HG03025 (cell line): ENCODE measurements around the gene BIRC7.
"Not testable (repeated sequence)": the region's sequence is repeated elsewhere in the genome, so short reads cannot be mapped to it uniquely, and the experiment has no call there.

ENCODE experiments used
- ATAC-seq: cut with Tn5 transposase; IDR thresholded peaks from one replicate; pipeline ENCODE4 v1.9.1; 2021; ENCODE audit warnings: mild to moderate bottlenecking, moderate library complexity; ENCODE audit not compliant: unreplicated experiment, low FRiP score

The BIRC7 gene

DNA sequence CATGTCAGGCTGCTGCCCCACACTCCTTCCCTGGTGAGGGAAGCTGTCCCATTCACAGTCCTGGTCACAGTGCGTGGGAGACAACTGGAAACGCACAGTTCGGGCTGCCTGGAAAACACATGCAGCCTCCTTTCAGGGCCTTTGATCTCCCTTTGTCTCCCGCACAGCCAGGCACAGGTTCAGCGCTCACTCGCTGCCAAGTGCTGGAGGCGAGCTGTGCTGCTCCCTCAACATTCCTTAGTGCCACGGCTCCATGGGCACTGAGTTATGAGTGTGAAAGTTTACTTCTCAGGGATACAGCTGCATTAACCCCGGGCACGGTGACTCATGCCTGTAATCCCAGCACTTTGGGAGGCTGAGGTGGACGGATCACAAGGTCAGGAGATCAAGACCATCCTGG lies 28.8 kb upstream of the BIRC7 start:
- ATAC-seq, result no peak

DNA sequence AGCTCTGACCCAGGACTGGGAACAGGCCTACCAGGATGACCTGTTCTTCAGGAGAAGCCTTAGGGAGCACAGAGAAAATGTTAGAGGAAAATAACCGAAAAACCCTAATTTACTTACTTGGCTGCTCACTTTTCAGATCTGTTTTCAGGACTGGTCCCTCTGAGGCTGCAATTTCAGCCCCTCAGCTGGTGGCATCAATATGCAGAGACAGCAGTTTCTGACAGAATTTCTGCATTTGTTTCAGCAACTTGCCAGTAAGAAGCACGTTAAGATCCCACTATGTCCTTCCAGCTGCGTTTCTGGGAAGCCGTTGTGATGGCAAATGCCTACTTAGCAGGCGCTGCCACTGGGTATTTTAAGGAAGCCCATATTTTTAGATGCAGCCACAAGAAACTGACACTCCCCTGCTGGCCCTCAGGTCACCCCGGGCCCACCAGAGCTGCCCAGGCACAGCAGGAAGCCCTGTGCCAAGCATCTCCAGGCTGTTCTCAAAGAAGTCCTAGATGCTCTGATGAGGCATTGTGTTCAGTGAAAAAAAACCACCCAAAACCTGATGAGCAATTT lies 27.3 kb upstream of the BIRC7 start:
- ATAC-seq, result no peak

DNA sequence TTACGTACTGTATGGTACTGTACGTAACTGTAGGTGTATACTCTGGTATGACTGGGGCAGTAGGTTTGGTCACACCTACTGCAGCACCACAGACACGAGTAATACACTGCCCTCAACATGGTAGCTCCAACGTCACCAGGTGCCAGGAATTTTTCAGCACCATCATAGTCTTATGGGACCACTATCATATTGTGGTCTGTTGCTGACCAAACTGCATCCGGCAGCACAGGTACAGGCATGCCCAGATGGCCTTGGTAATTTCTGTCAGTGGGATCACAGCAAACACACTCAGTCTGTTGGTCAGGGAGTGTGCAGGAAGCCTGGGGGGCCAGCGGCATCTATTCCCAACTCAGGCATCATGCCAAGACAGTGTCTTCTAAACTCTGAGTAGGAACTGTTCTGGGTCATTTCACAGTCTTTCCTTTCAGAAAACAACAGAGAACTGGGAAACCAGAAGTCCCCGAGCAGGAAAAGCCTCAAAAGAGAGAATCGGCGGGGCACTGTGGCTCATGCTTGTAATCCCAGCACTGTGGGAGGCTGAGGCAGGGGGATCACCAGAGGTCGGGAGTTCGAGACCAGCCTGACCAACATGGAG lies 25.6 kb upstream of the BIRC7 start:
- no peak for ATAC-seq

DNA sequence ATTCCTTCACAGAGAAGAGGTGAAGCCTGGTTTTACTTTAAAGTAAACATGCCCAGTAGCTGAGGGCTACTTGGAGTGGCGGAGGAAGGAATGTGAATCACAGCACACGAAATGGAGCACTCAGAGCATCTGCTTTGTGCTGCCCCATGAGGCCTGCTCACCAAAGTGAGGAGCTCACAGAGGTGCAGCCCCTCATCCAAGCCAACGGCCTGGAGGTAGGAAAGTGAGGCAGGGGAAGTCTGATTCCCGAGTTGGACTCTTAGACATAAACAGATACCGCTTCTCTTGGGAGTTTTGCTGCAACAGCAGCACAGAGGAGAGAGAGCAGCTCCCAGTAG lies 23.3 kb upstream of the BIRC7 start:
- ATAC-seq, result no peak

DNA sequence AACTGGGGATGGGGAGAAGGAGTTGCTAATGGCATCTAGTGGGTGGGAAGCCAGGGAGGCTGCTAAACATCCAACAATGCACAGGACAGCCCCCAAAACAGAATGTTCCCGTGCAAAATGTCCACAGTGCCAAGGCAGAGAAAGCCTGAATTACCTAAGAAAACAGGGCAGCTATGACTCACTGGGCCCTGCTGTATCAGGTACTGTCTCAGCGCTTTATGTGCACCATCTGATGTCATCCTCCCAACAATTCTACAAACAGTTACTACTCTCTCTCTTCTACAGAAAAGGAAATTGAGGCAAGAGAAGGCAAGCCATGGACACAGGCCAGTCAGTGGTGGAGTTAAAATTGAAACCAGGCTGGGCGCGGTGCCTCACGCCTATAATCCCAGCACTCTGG lies 22.9 kb upstream of the BIRC7 start:
- no peak for ATAC-seq

DNA sequence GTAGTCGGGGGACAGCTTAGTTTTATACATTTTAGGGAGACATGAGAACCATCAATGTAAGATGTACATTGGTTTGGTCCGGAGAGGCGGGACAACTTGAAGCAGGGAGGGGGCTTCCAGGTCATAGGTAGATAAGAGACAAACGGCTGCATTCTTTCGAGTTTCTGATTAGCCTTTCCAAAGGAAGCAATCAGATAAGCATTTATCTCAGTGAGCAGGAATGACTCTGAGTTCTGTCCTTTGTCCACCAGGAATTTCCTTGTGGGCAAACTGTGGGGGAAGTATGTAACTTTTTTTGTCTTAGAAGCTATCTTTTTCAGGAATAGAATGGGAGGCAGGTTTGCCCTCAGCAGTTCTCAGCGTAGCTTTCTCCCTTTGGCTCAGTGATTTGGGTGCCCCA lies 21.2 kb upstream of the BIRC7 start:
- ATAC-seq, result no peak

DNA sequence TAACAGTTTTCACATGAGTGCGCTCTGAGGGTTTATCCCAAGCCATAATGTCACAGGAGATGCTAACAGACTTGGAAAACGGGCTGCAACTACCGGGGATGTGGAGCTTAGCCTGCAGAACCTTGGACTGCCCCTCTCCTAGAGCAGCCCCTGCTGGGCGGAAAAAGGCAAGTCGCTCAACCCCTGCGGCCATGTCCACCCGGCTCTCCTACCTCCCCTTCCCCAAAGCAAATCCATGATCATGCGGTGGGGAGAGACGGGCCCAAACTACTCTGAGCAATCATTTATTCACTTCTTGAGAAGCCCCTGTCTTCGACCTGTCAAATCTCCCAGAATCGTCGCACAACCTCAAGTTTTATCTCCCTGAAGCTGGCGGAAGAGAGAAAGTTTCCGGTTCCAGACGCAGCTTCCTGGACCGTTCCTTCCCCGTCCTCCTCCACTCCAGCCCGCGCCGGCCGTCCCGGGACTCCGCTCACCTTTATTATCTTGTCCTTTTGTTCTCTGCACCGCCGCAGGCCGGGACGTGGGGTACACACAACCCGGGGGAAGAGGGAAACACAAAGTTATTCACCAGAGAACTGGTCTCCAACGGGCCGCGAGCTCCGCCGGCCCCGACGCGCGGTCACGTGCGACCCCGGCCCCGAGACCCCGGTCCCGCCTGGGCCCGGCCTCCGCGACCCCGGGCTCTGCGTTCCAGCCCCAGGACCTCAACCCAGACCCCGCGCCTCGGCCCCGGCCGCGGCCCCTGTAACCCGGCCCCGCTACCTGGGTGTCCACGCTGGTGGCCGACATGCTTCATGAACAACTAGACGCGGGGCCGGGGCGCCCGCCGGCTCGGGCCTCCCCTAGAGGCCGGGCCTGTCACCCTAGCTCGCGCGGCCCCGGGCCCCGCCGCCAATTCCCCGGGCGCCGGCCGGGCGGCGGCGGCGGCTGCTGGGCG lies 20.3 kb upstream of the BIRC7 start:
- peak; percentile 21 for ATAC-seq

DNA sequence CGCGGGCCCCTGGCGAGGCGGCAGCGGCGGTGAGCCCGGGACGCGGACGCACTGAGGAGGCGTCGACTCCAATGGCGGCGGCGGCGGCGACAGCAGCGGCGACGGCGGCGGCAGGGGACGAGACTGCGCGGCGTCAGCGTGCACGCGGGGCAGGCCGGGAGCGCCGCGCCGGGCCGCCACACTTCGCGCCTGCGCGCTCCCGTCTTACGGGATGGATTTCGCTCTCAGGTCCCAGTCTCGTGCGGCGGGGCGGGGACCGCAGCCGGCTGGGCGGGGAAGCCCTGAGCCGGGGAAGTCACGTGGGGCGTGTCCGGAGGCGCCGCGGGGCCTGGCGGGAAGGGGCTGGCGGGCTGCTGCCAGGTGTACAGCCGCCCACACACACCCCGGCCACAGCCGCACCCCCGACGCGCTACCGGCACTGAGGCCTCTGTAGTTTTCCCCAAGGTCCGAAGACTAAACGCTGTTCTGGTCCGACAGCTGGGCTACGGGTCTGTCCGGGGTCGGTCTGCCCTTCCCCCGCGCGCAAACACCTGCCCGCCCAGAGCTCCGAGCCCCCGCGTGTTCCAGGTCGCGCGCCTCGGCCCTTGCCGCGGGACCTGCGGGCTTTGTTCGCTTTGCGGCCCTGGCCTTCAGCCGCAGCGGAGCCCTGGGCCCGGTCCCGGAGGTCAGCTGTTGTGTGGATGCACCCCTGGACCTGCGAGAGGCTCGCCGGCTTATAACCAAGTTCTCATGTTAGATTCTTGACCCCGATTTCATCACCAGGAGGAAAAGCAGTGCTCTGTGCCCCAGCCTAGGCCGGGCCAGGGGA lies 19.5 kb upstream of the BIRC7 start, which contains the start of gene YTHDF1:
TSS of gene YTHDF1 (minus strand) at position 91 of the 808 bp plus-strand sequence. CDS start 239 bp downstream, outside the sequence.
- ATAC-seq, result peak; percentile 82

DNA sequence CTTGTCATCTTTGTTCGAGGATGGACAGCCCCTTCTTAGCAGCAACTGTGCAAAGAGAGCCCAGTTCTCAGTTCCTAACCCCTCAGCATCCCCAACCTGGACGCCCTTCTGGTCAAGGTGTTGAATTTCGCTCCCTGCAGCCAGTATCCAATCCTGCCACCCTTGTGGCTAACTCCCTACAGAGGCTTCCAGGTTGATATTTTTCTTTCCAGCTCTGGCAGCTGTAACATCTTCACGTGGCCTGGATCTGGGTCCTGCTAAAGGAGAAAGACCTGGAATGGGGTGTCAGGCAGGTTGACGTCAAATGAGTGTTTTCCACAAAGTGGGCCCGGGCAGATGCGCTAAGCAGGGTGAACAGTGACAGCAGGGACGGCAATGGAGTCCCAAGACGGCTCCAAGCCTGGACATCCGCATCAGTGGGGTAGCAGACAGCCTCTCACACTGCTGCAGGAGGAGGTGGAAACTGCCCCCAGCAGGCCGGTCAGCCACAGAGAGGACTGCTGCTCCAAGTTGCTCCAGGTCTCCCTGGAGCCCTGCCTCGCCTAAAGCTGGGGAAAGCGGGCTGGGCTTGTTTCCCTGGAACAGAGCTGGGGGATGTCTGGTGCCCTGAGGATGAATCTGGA lies 18.7 kb upstream of the BIRC7 start:
- ATAC-seq, result no peak

DNA sequence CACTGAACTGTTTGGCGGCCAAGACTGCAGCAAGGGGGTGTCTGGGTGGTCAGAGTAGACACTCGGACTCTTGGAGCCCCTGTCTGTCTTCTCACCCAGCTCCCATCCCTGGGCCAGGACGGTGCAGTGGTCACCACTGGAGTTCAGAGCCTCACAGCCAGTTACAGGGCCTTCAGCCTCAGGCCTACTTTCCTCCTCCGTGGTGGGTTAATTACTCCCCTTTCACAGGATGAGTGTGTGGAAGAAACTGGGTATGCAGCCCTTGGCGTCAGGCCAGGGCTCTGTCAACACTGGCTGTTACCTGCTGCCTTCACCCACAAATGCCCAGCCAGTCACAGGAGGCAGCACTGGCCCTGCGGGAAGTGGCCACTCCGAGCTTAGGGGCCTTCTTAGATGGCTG lies 18.0 kb upstream of the BIRC7 start:
- no peak for ATAC-seq

DNA sequence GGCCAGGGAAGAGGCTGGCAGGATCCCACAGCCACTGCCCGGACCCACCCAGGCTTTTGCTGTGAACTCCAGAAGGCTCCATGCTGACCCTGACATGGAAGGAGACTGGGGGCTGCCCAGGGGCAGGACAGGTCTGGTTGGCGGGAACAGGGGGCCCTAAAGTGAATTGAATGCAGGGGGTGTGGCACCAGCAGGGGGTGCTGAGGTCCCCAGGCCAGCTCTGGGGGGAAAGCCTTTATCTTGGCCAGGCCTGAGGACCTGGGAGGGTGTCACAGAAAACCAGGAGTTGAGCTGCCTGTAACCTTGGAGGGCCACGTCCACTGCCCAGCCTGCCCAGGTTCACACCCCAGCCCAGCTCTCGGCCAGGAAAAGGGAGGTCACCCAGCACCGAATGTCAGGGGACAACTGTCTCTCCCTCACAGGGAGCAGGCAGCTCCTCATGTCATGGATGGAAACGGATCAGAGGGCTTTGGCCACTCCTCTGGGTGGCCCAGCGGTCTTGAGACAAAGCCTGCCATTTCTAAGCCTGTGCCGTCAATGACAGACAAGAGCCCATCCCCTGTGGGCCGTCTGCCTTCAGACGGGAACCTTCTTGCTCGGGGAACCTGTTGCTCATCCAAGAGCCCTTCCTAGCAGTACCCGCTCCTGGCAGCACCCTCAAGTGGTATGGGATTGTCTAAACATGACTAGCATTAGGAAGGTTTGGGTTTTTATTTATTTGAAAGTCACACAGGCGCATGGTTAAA lies 16.8 kb upstream of the BIRC7 start:
- ATAC-seq, result no peak

DNA sequence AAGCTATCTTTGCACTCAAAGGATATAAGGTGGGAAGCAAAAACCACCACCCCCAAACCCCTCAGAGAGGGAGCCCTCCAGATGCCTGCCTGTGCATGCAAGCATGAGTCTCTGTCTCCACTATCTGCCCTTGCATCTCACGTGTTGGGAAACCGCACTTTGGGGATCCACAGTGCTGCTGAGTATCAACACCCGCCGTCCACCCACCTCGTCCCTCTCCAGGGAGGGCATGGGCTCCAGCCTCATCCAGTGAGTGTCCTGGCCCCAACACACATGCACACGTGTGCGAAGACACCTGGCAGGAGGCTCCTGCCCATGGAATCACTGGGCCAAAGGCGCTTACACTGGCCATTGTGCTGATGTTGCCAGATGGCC lies 16.3 kb upstream of the BIRC7 start:
- ATAC-seq, result no peak

DNA sequence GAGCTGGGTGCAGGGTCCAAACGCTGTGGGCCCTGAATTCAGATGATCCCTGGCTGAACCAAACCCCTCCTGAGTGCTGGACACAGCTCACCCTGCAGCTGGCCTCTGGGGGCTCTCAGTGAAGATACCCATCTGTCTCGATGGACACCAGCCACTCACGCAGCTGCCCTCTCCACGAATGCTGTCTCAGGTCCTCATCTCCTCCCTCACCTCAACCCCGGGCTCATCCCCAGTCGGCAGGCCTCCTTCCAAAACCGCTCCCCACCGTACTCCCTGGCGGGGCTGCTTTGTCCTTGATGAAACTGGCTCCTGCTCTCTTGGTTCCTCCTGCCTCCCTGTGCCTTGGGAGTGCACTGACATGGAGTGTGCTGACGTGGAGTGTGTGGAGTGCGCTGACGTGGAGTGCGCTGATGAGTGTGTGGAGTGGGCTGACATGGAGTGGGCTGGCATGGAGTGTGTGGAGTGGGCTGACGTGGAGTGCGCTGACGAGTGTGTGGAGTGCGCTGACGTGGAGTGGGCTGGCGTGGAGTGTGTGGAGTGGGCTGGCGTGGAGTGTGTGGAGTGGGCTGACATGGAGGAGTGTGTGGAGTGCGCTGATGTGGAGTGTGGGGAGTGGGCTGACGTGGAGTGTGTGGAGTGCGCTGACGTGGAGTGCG lies 15.7 kb upstream of the BIRC7 start:
- no peak for ATAC-seq

DNA sequence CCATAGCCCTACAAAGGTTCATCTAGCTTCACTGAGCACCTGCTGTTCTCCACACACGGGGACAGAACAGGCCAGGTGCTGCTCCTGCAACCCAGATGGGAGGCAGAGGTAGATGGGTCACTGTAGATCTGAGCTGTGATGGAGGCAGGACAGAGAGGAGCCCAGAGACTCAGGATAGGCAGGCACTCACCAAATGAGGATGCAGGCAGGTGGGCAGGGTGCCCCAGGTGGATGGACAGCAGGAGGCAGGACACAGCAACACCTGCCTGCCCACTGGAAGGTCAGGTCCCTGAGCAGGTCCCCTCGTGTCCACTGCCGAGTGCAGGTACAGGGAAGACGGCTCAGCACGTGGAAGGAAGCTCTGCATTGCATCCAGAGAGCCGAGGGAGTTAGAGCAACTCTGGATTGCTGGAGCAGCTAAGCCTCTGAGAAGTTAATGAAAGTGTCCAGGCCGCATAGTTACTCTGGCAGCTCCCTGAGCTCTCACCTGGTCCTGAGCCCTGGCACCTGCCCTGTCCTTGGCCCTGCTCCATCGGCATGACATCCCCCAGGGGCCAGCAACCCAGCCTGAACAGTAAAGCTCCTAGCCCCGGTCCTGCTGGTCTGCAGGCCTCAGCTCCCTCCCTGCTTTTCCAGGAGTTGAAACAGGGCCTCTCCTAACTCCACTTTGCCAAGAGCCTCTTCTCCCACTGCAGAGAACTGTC lies 14.9 kb upstream of the BIRC7 start:
- ATAC-seq, result no peak

DNA sequence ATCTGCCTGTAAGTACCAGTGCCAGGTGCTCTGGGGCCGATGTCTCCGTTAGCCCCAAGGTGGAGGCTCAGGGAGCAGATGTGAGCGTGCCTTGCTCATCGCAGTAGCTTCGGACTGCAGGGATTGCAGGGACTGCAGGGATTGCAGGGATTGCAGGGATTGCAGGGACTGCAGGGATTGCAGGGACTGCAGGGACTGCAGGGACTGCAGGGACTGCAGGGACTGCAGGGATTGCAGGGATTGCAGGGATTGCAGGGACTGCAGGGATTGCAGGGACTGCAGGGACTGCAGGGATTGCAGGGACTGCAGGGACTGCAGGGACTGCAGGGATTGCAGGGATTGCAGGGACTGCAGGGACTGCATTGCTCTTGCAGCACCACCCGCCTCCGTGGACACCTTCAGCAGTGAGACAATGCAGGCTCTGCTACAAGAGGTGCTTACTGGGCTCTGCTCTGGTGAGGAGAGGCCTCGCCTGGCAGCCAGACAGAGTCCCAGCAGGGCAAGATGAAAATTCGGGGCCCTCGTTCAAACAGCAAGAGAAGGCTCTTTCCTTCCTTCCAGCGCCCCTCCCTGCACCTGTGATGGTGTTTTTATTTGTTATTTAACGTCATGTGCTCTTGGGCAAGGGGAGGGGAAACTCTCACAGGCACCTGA lies 14.2 kb upstream of the BIRC7 start:
- ATAC-seq, result not testable (repeated sequence)

DNA sequence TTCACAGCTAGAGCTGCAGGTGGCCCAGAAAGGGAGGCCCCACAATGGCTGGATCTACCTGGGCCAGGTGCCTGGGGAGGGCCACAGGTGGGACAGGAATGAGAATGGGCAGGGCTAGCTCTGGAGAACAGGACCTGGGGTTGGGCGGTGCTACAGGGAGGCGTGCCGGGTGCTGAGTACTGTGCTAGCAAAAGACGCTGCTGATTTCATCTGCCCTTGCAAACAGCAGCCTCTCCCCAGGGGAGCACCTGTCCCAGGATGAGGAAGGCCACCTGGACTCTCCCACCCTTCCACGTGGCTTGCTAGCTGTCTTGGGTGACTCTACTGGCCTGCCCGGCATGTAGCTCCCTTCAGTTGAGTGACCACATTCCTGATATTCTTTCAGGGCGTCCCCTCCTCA lies 13.2 kb upstream of the BIRC7 start:
- no peak for ATAC-seq

DNA sequence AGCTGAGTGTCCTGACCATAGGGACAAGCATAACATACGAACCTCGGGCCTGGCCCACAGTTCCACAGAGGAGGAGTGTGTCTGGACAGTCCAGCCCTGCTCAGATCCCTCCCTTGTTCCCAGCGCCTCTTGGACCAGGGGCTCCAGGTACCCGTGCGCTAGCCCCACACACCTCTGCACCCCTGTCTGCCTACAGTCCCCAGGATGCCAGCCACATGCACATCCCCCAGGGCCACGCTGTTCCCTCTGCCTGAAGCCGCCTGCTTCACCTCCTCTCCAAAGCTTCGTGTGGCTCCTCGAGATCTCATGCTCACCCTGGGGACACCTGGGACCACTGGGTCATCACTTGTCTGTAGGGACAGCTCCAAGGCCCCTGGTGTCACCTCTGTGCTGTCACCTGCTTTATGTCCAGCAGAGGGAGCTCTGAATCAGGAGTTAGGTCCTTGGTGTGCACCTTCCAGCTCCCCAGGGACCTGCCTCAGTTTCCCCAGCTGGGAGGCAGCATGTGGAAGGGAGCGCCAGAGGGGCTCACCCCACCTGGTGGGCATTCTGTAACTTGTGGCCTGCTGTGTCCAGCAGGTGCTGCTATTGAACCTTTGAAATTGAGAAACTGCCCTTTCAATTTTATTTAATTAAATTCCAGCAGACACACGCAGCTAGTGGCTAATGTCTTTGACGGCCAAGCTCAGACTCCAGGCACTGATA lies 12.4 kb upstream of the BIRC7 start:
- ATAC-seq, result no peak

DNA sequence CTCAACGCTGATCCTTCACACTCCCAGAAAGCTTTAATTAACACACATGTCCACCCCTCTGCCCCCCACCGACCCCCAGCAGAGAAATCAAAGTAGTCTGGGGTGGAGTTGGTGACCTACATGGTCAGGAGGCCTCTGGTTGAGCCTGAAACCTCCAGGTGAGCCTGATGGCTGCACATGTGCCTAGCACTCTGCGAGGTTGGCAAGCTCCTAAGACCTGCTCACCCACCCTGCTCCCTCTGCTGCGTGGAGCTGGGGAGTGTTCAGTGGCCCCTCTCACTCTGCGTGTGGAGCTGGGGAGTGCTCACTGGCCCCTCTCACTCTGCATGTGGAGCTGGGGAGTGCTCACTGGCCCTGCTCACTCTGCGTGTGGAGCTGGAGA lies 11.9 kb upstream of the BIRC7 start:
- no peak for ATAC-seq
